ENCODE measurements around the gene HPS4.

DNA sequence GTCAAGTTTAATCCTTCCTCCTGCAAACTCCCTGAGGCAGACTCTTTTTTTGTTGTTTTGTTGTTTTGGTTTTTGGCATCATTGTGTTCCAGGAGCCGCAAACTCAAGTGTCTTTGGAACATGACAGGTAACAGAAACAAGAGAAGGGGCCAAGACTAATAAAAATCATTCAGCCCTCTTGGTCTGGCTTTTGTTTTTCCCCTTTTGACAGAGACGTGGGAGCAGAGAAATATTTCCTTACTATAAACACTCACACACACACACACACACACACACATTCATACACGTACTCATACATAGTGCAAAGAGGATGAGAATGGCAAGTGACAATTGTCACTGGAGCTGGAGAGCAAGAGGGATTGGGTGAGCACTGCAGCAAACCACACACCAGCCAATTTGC is 65.0 kb downstream of the HPS4 start:
- TF ChIP-seq FOXM1 (IDR thresholded peaks at IDR 0.05; ENCODE audit: low read depth) (no peak), YY1 (IDR thresholded peaks at IDR 0.05; ENCODE audit: low read depth) (no peak), IRF3 (IDR thresholded peaks at IDR 0.05; ENCODE audit: low read depth, low read length) (no peak), TCF12 (IDR thresholded peaks at IDR 0.05) (no peak), CTCF (IDR thresholded peaks at IDR 0.05) (no peak), EZH2phosphoT487 (IDR thresholded peaks at IDR 0.05; ENCODE audit: borderline replicate concordance, low read depth) (no peak), PBX3 (IDR thresholded peaks at IDR 0.05) (no peak), POLR2AphosphoS5 (IDR thresholded peaks at IDR 0.05; ENCODE audit: low read depth, low read length) (no peak), FOXJ3 (CRISPR knock-in tag; IDR thresholded peaks at IDR 0.05) (no peak), RAD21 (IDR thresholded peaks at IDR 0.05; ENCODE audit: low read length) (no peak), RCOR1 (IDR thresholded peaks at IDR 0.05; ENCODE audit: low read length) (no peak)

Data from SK-N-SH (cell line).